Measurements from ENCODE around the gene SLC8A1. TPM values are rescaled to one million over a fixed set of nuclear protein-coding genes. Genes with fewer than 3 reads are reported as not detected.

Gene SLC8A1
- total RNA-seq, 1 donor from 2014 or later = 53.8 TPM

DNA sequence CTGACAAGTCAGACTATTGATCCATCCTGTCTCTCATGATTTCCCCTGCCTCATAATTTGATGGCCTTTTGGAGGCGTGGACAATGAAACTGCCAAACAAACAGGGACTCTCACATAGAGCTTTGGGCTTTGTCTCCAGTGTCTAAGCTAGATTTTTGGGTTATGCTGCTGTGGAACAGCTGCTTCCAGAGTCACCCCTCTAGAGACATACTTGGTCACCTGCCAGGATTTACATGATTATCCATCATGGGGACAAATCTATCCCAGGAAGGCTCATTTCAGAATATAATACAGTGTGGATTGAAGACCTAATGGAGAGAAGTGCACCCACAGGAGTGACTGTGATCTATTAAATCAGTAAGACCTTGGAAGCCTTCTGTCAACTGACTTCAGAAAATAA lies 159.6 kb downstream of the SLC8A1 start:
- no peaks in the 10 kb centered on the region for H3K27me3 ChIP-seq
- H3K36me3 ChIP-seq = no peaks in the 10 kb centered on the region
- intact Hi-C loops (cut with DNase I) = no loop called here
- ATAC-seq = no peak
- no peaks in the 10 kb centered on the region for H3K4me1 ChIP-seq
- DNase-seq = no peak
- TF ChIP-seq, protein P1, sequence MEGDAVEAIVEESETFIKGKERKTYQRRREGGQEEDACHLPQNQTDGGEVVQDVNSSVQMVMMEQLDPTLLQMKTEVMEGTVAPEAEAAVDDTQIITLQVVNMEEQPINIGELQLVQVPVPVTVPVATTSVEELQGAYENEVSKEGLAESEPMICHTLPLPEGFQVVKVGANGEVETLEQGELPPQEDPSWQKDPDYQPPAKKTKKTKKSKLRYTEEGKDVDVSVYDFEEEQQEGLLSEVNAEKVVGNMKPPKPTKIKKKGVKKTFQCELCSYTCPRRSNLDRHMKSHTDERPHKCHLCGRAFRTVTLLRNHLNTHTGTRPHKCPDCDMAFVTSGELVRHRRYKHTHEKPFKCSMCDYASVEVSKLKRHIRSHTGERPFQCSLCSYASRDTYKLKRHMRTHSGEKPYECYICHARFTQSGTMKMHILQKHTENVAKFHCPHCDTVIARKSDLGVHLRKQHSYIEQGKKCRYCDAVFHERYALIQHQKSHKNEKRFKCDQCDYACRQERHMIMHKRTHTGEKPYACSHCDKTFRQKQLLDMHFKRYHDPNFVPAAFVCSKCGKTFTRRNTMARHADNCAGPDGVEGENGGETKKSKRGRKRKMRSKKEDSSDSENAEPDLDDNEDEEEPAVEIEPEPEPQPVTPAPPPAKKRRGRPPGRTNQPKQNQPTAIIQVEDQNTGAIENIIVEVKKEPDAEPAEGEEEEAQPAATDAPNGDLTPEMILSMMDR (IDR thresholded peaks at IDR 0.05) = no peak
- no peaks in the 10 kb centered on the region for H3K9me3 ChIP-seq
- no peak overlapping the region for H3K27ac ChIP-seq
- H3K4me3 ChIP-seq = no peak overlapping the region

DNA sequence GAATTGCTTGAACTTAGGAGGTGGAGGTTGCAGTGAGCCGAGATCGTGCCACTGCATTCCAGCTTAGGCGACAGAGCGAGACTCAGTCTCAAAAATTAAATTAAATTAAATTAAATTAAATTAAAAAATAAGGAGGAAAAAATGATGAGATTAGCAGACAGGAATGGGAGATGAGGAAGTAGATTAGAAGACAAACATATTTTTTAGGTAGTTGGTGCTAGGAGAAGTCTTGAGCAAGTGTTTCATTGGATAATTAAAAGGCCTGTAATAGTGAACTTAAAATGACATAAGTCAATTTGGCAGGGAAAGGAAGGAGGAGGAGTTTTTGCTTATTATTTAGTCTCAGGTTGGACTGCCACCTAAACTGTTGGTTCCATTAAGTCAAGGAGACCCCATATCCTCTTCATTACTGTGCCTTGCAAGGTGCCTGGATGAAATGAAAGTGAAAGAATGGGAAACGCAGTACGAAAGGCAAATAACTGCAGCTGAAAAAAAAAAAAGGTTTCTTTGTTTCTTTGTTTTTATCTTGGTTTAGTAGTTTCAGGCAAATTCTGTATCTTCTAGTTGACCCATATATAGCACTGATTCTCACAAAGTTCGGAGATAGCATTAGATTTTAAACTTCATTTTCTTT lies 162.0 kb downstream of the SLC8A1 start:
- no peak for ATAC-seq
- no peaks in the 10 kb centered on the region for H3K27me3 ChIP-seq
- TF ChIP-seq, protein P1 (IDR thresholded peaks at IDR 0.05) = no peak
- no peaks in the 10 kb centered on the region for H3K4me1 ChIP-seq
- H3K9me3 ChIP-seq = no peaks in the 10 kb centered on the region
- no peak for DNase-seq
- intact Hi-C loops (cut with DNase I) = no loop called here
- no peak overlapping the region for H3K4me3 ChIP-seq
- no peak overlapping the region for H3K27ac ChIP-seq
- no peaks in the 10 kb centered on the region for H3K36me3 ChIP-seq

- Histone ChIP-seq H3K9me3 (no peaks in the 10 kb centered on the region), H3K27ac (no peak overlapping the region), H3K27me3 (no peaks in the 10 kb centered on the region), H3K4me3 (no peak overlapping the region), H3K36me3 (no peaks in the 10 kb centered on the region), H3K4me1 (no peaks in the 10 kb centered on the region)
- intact Hi-C loops (cut with DNase I) = no loop called here
- TF ChIP-seq, protein P1 (IDR thresholded peaks at IDR 0.05) = no peak
- ATAC-seq (peak; percentile 48), DNase-seq (no peak)
These were observed 164.1 kb downstream of the SLC8A1 start for GRCh38 chr2:40287773-40288172.

DNA sequence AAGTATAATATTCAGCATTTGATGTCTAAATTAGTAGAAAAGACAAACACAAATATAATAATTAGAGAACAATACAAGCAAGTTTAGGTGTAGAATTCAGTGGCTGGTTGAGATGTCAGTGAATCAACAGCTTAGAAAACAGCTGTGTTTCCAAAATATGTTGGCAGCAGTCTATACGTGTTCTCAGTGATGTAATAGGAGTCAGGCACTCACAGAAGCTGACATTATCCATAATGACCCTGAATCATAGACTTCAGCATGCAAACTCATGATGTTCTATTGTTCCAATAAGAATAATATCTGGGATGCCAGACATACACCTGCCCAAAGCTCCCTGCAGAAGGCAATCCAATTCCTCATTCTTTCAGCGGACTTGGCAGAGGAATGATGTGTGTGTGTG lies 164.7 kb downstream of the SLC8A1 start:
- Histone ChIP-seq H3K36me3 (no peaks in the 10 kb centered on the region), H3K4me3 (no peak overlapping the region), H3K27ac (no peak overlapping the region), H3K9me3 (no peaks in the 10 kb centered on the region), H3K4me1 (no peaks in the 10 kb centered on the region), H3K27me3 (no peaks in the 10 kb centered on the region)
- ATAC-seq (no peak), DNase-seq (no peak)
- TF ChIP-seq, protein P1 (IDR thresholded peaks at IDR 0.05) = no peak
- intact Hi-C loops (cut with DNase I) = no loop called here

DNA sequence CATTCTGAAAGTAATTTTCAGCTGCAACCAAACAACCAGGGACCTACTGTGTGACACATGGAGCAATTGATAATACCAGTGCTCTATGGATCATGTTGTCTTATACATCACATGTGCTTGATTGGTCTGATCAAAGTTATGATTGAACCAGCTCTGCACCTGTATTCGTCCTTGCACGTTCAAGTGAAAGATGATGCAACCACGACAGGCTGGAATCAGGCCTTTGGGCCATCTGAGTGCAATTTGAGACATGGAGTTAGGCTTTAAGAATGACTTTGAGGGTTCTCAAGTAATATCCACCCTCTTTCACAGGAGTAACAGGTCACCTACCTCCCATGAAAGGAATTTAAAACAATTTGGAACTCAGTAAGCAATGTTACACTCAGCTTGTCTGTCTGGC lies 165.2 kb downstream of the SLC8A1 start:
- TF ChIP-seq, protein P1 (IDR thresholded peaks at IDR 0.05) = no peak
- intact Hi-C loops (cut with DNase I) = no loop called here
- Histone ChIP-seq H3K27me3 (no peaks in the 10 kb centered on the region), H3K9me3 (no peaks in the 10 kb centered on the region), H3K4me1 (no peaks in the 10 kb centered on the region), H3K27ac (no peak overlapping the region), H3K4me3 (no peak overlapping the region), H3K36me3 (no peaks in the 10 kb centered on the region)
- no peak for DNase-seq
- no peak for ATAC-seq

DNA sequence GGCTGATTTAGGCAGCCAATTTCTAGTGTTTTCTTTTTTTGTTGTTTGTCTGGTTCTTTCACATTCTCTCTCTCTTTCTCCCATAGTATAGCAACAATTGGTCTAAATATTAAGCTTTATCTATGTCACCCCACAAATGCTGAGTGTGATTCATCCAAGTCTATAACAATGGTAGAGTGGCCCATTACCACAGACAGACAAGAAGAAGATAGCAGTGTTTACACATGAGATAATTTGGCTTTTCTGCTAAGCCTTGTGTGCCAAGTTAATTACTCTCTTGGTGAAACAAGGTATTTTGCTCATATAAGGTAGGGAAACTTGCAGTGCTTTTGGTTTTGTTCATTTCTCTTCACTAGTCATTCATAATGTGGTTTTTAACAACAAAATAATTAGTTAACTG lies 166.5 kb downstream of the SLC8A1 start:
- intact Hi-C loops (cut with DNase I) = no loop called here
- TF ChIP-seq, protein P1 (IDR thresholded peaks at IDR 0.05) = no peak
- ATAC-seq = no peak

More for the DNA sequence above, 166.5 kb downstream of the SLC8A1 start:
- no peak for DNase-seq
- Histone ChIP-seq H3K36me3 (no peaks in the 10 kb centered on the region), H3K9me3 (no peaks in the 10 kb centered on the region), H3K27me3 (no peaks in the 10 kb centered on the region), H3K27ac (no peak overlapping the region), H3K4me1 (peaks cover 5% of the 10 kb centered on the region), H3K4me3 (no peak overlapping the region)
